ENCODE measurements around the gene GALNT2. TPM values are rescaled to one million over a fixed set of nuclear protein-coding genes. Genes with fewer than 3 reads are reported as not detected.

Gene GALNT2
- polyA plus RNA-seq, 1 of the 3 experiments (the other 2 are of a cell fraction), result 118 TPM

- Histone ChIP-seq H4K20me1 (ENCODE audit: insufficient read depth) (peaks cover 56% of the 10 kb centered on the region), H3K4me3 (ENCODE audit: low read depth in 2 of 2, low read length in 1 of 2) (no peak overlapping the region), H3K9me2 (no peaks in the 10 kb centered on the region), H3K4me2 (no peak overlapping the region), H3K4me1 (ENCODE audit: control insufficient read depth in 1 of 2, insufficient read depth in 2 of 2, low read depth in 1 of 2, low read length in 1 of 2) (peaks cover 31 to 52% of the 10 kb centered on the region in 2 experiments; a peak in 3 of 4 replicates), H3K79me2 (ENCODE audit: insufficient read depth) (peaks cover 88% of the 10 kb centered on the region), H3K27me3 (ENCODE audit: insufficient read depth) (no peaks in the 10 kb centered on the region), H3K27ac (ENCODE audit: low read depth in 2 of 2, low read length in 1 of 2) (no peak overlapping the region), H2AFZ (ENCODE audit: low read depth) (no peak overlapping the region), H3K9ac (no peak overlapping the region), H3F3A (replicated peaks; ENCODE audit: insufficient read depth) (no peaks in the 10 kb centered on the region), H3K9me3 (no peaks in the 10 kb centered on the region), H3K36me3 (replicated peaks in 1 of 2; ENCODE audit: control insufficient read depth in 1 of 2, insufficient read depth in 2 of 2, low read length in 1 of 2) (no peaks in the 10 kb centered on the region)
- CTCF ChIA-PET, result interaction anchor here (0.6 to 1.1 kb wide), 3 partner anchors 23 to 52 kb away, joined by 3 to 4 read pairs (median 3); no protein-coding TSS in a partner anchor
- POLR2A ChIA-PET, result no interaction called here
- TF ChIP-seq EP300 (IDR thresholded peaks at IDR 0.05; ENCODE audit: borderline replicate concordance in 1 of 2, low read depth in 1 of 2, low read length in 1 of 2), result no peak
- TF ChIP-seq USF1 (IDR thresholded peaks at IDR 0.05; ENCODE audit: borderline replicate concordance, low read depth), result no peak
- TF ChIP-seq RCOR1 (IDR thresholded peaks at IDR 0.05; ENCODE audit: low read length), result no peak
- TF ChIP-seq SIN3A (IDR thresholded peaks at IDR 0.05; ENCODE audit: borderline replicate concordance, low read depth, low read length), result no peak
- TF ChIP-seq PBX3 (IDR thresholded peaks at IDR 0.05), result no peak
- no peak for TF ChIP-seq GATA2 (CRISPR knock-in tag; IDR thresholded peaks at IDR 0.05)
- no peak for TF ChIP-seq TAF1 (IDR thresholded peaks at IDR 0.05; ENCODE audit: borderline replicate concordance, low read depth, low read length)
- no peak for TF ChIP-seq POLR2AphosphoS5 (IDR thresholded peaks at IDR 0.05; ENCODE audit: low read depth, low read length)
- TF ChIP-seq FOSL2 (IDR thresholded peaks at IDR 0.05; ENCODE audit: borderline replicate concordance, low read depth), result no peak
- TF ChIP-seq FOXJ3 (CRISPR knock-in tag; IDR thresholded peaks at IDR 0.05), result no peak
- no peak for TF ChIP-seq ZBTB33 (IDR thresholded peaks at IDR 0.05; ENCODE audit: borderline replicate concordance, low read depth)
- no peak for TF ChIP-seq YY1 (IDR thresholded peaks at IDR 0.05; ENCODE audit: low read depth)
- TF ChIP-seq RFX5 (IDR thresholded peaks at IDR 0.05; ENCODE audit: low read length), result no peak
- no peak for TF ChIP-seq IRF3 (IDR thresholded peaks at IDR 0.05; ENCODE audit: low read depth, low read length)
- no peak for TF ChIP-seq CHD2 (IDR thresholded peaks at IDR 0.05; ENCODE audit: low read length, partially characterized antibody)
- TF ChIP-seq SMC3 (IDR thresholded peaks at IDR 0.05; ENCODE audit: low read depth, low read length), result no peak
- no peak for TF ChIP-seq USF2 (IDR thresholded peaks at IDR 0.05; ENCODE audit: borderline replicate concordance, low read depth, low read length)
- no peak for TF ChIP-seq MXI1 (IDR thresholded peaks at IDR 0.05; ENCODE audit: low read depth, low read length)
- no peak for TF ChIP-seq FOXM1 (IDR thresholded peaks at IDR 0.05; ENCODE audit: low read depth)
- TF ChIP-seq CTCF (IDR thresholded peaks at IDR 0.05), result no peak
- 97% methylated on average over 7 of the region's 7 CpGs for WGBS (ENCODE audit: low lambda C conversion rate)
- no peak for DNase-seq
Measured at GRCh38 chr1:230138561-230139239, 71.7 kb downstream of the GALNT2 start.
